ENCODE measurements around the gene ADRB2.

DNA sequence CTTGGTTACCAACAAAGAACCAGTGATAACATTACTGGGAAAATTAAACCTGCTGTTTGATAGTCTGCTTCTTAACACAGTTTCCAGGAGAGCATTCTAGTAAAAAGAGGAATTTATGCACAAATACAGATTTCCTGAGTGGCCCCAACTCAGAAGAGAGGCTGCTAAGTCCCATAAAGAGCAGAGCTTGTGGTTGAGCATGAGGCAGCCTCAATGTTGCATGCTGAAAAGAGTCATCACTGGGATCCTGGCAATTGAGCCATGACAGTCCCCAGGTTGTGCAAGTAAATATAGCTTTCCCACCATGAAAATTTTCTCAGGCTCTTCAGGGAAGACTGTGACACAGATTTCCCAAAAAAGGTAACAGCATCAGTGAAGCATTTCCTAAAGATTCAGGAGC, 47.5 kb upstream of the ADRB2 start:
- TF ChIP-seq SUZ12 (IDR thresholded peaks at IDR 0.05): no peak
- TF ChIP-seq HDGF (IDR thresholded peaks at IDR 0.05; ENCODE audit: borderline replicate concordance): no peak
- no peak for TF ChIP-seq CTBP1 (IDR thresholded peaks at IDR 0.05; ENCODE audit: borderline replicate concordance)
